Upper lobe of right lung (tissue), 1 donor: Measurements from ENCODE around the gene SERAC1. TPM values are rescaled to one million over a fixed set of nuclear protein-coding genes. Genes with fewer than 3 reads are reported as not detected.
A peak's percentile ranks its signal among the peaks of the same experiment; 100 is the strongest.

ENCODE experiments used
- ATAC-seq: fragments of 200-7000 bp; cut with Tn5 transposase; one replicate; pipeline ENCODE4 v1.9.1; 2020; ENCODE audit warnings: mild to moderate bottlenecking, moderate library complexity
- DNase-seq: peaks from one replicate; pipeline ENCODE4 v3.0.0-alpha.2; 2020
- H3K27ac ChIP-seq: fragments of 200-600 bp; one replicate; pipeline ENCODE4 v1.8.0; 2022
- H3K27me3 ChIP-seq: fragments of 200-600 bp; one replicate; pipeline ENCODE4 v1.8.0; 2022; ENCODE audit warnings: mild to moderate bottlenecking
- H3K36me3 ChIP-seq: fragments of 200-600 bp; one replicate; pipeline ENCODE4 v1.8.0; 2022
- H3K4me1 ChIP-seq: fragments of 200-600 bp; one replicate; pipeline ENCODE4 v1.8.0; 2022
- H3K4me3 ChIP-seq: fragments of 200-600 bp; one replicate; pipeline ENCODE4 v1.8.0; 2022; ENCODE audit warnings: mild to moderate bottlenecking
- H3K9me3 ChIP-seq: fragments of 200-600 bp; one replicate; pipeline ENCODE4 v1.8.0; 2022
- intact Hi-C: fragments of 100-400 bp; cut with DNase I; formaldehyde crosslinking; loops from one replicate; pipeline ENCODE4 v1.11.0; 2022
- total RNA-seq: library from RNA; stranded (reverse); fragmentation: NEBNext Ultra II Directional; extraction: Animal tissue kit (Norgen Biotek cat#: 25700); gene quantifications from one replicate; pipeline ENCODE4 v1.2.1, GENCODE V29; 2021
- TF ChIP-seq, protein P1 (sequence below): fragments of 200-600 bp; IDR thresholded peaks from one replicate; pipeline ENCODE4 v1.8.0; 2022; ENCODE audit warnings: antibody characterized with exemption
- donor health status: DM: no; HTN: yes; CAD: no; lungs with severe emphysema.

Gene SERAC1
- total RNA-seq, 1 donor from 2014 or later, result 7.5 TPM

DNA sequence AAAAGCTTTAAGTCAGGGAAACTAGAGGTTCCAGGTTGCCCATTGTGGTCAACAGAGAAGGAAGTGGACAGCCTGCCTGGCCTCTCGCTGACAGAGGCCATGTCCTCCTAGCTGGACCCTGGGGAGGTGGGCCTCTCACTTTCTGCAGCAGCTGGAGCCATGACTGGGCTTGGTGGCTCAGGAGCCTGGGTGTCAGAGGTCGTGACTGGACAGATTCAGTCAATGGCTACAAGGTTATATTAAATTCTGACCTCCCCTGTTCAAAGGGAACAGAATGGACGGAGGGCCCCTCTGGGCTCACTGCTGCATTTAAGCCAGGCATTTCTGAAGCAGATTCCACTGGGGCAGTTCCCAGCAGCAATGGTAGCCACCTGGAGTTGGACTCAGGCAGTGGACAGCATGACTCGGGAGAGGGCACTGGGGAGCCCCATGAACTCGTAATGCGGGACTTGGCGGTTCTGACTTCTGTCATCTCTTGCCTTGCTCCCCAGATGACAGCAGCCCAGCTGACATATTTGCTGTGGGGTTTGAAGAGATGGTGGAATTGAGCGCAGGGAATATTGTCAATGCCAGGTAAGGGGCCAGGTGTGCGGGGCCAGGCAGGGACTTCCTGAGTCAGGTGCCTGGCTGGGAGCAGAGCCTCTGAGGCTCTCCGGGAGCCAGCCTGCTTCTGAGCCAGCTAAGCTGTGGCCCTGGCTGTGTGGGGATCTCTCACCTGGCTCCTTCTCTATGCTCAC lies 99.7 kb downstream of the SERAC1 start:
- intact Hi-C loops, result no loop called here

DNA sequence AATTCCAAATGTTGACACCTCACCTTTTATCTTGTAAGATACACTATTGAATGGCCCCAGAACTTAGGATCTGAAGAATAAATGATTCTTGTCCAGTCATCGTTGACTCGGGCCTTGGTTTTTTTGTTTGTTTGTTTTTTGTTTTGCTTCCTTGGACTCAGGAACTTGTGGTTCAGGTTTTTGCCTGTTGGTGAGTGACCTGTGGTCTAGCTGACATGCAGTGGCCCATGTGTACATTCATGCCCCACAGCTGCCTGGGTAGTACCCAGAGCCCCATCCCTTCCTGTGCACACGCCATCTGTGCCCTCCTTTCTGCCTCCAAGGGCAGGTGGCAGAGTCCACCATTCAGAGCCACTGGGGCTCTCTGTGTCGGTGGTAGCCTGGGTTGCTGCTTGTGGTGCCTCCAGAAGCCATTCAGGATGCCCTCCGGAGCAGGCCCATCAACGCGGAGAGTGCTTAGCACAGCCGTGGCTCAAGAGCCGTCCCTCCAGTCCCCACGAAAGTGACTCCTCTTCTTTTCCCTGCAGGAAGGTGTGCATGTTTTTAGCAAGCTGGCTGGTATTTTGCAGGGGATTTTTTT lies 100.5 kb downstream of the SERAC1 start:
- no peak overlapping the region for H3K4me3 ChIP-seq
- intact Hi-C loops, result no loop called here
- no peaks in the 10 kb centered on the region for H3K4me1 ChIP-seq
- H3K9me3 ChIP-seq, result no peaks in the 10 kb centered on the region
- H3K36me3 ChIP-seq, result peaks cover 3% of the 10 kb centered on the region
- no peak for ATAC-seq
- no peak overlapping the region for H3K27ac ChIP-seq
- no peak for DNase-seq
- TF ChIP-seq, protein P1, sequence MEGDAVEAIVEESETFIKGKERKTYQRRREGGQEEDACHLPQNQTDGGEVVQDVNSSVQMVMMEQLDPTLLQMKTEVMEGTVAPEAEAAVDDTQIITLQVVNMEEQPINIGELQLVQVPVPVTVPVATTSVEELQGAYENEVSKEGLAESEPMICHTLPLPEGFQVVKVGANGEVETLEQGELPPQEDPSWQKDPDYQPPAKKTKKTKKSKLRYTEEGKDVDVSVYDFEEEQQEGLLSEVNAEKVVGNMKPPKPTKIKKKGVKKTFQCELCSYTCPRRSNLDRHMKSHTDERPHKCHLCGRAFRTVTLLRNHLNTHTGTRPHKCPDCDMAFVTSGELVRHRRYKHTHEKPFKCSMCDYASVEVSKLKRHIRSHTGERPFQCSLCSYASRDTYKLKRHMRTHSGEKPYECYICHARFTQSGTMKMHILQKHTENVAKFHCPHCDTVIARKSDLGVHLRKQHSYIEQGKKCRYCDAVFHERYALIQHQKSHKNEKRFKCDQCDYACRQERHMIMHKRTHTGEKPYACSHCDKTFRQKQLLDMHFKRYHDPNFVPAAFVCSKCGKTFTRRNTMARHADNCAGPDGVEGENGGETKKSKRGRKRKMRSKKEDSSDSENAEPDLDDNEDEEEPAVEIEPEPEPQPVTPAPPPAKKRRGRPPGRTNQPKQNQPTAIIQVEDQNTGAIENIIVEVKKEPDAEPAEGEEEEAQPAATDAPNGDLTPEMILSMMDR, result no peak
- H3K27me3 ChIP-seq, result no peaks in the 10 kb centered on the region

More for the DNA sequence above, 99.7 kb downstream of the SERAC1 start:
- no peaks in the 10 kb centered on the region for H3K27me3 ChIP-seq
- ATAC-seq, result no peak
- TF ChIP-seq, protein P1, result no peak
- DNase-seq, result no peak
- no peaks in the 10 kb centered on the region for H3K9me3 ChIP-seq
- no peak overlapping the region for H3K4me3 ChIP-seq
- no peaks in the 10 kb centered on the region for H3K4me1 ChIP-seq
- H3K27ac ChIP-seq, result no peak overlapping the region
- H3K36me3 ChIP-seq, result peaks cover 3% of the 10 kb centered on the region

DNA sequence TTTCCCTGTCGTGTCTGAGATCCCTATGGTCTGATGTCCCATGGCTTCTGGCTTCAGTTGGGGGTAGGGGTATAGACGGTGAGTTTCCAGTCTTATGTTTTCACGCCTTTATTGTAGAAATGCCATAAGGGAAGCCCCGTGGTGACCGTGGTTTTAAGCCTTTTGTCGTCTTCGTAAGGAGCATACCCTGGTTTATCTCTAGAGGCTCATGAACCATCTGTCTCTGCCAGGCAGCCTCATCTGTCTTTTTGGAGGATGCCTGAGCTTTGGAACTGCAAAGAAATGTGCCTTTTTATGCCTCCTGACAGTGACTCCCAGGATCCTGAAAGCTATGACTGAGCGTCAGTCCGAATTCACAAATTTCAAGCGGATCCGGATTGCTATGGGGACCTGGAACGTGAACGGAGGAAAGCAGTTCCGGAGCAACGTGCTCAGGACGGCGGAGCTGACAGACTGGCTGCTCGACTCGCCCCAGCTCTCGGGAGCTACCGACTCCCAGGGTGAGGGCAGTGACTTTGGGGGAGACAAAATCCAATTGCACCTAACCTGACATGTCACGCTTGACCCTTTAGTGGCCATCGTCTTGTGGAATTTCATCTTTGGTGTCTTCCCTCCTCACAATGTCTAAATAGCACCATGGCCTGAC lies 101.8 kb downstream of the SERAC1 start:
- H3K4me1 ChIP-seq, result no peaks in the 10 kb centered on the region
- peaks cover 3% of the 10 kb centered on the region for H3K36me3 ChIP-seq
- TF ChIP-seq, protein P1, result no peak
- H3K27me3 ChIP-seq, result no peaks in the 10 kb centered on the region
- ATAC-seq (no peak), DNase-seq (peak; percentile 40)
- H3K27ac ChIP-seq, result no peak overlapping the region
- no peak overlapping the region for H3K4me3 ChIP-seq
- H3K9me3 ChIP-seq, result no peaks in the 10 kb centered on the region
- intact Hi-C loops, result no loop called here

DNA sequence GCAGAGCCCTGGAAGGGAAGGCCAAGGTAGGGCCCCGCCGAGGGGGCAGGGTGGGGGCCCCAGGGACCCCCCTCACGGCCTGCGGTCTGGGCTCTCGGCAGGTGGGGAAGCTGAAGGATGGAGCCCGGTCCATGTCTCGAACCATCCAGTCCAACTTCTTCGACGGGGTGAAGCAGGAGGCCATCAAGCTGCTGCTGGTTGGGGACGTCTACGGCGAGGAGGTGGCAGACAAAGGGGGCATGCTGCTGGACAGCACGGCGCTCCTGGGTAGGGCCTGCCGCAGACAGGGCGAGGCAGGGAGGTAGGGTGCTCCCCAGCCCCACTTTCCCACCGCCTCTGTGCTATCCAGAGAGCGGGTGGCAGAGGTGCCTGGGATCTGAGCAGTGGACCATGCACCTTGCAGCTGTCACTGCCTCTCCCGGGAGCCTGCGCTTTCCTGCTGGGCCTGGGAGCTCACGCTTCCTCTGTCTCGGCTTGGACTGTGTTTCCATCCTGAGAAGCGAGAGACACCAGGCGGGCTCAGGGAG lies 103.3 kb downstream of the SERAC1 start:
- Histone ChIP-seq H3K9me3 (no peaks in the 10 kb centered on the region), H3K4me1 (peaks cover 13% of the 10 kb centered on the region), H3K4me3 (no peak overlapping the region), H3K27me3 (no peaks in the 10 kb centered on the region), H3K27ac (no peak overlapping the region), H3K36me3 (peaks cover 3% of the 10 kb centered on the region)
- ATAC-seq, result no peak
- TF ChIP-seq, protein P1, result no peak
- peak; percentile 45 for DNase-seq
- intact Hi-C loops, result no loop called here

DNA sequence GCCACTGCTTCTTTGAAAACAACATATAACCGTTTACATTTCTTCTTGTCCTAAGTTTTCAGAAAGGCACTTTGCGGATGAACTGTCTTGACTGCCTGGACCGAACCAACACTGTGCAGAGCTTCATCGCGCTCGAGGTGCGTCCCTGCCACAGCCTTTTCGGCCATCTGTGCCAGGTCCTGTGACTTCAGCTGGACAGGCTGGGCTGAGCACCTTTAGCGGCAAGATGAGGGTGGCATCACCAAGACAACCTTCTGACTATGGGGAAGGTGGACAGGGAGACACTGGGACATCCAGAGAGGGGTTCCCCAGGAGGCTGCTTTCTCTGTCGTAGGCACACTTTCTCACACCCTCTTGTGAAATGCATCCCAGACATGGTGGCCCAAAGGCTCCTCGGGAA lies 104.3 kb downstream of the SERAC1 start:
- DNase-seq, result peak; percentile 44

More for the DNA sequence above, 104.3 kb downstream of the SERAC1 start:
- no peak overlapping the region for H3K27ac ChIP-seq
- peaks cover 3% of the 10 kb centered on the region for H3K36me3 ChIP-seq
- no peak for ATAC-seq
- H3K27me3 ChIP-seq, result no peaks in the 10 kb centered on the region
- no peaks in the 10 kb centered on the region for H3K9me3 ChIP-seq
- no peak overlapping the region for H3K4me3 ChIP-seq
- peaks cover 15% of the 10 kb centered on the region for H3K4me1 ChIP-seq
- TF ChIP-seq, protein P1, result no peak
- intact Hi-C loops, result no loop called here
